GM23338 (cell line): Measurements from ENCODE around the gene PCSK5.

Experiments used
- CREB1 ChIP-seq: fragments of 250-450 bp; sonication (Bioruptor Pico); IDR thresholded peaks from 2 replicates; pipeline ENCODE4 v1.5.0; 2020; ENCODE audit warnings: low read depth, mild to moderate bottlenecking, moderate library complexity
- EZH2 ChIP-seq: fragments of 200-600 bp; sonication (generic); IDR thresholded peaks from one replicate; pipeline ENCODE4 v1.8.0; 2017; ENCODE audit warnings: antibody characterized with exemption, mild to moderate bottlenecking, low read depth; ENCODE audit not compliant: unreplicated experiment
- EZH2phosphoT487 ChIP-seq: fragments of 200-600 bp; sonication (generic); IDR thresholded peaks from one replicate; pipeline ENCODE4 v1.8.1; 2018; ENCODE audit warnings: antibody characterized with exemption; ENCODE audit not compliant: unreplicated experiment
- NANOG ChIP-seq: IDR thresholded peaks from 2 replicates; pipeline ENCODE4 v1.6.1; 2016; ENCODE audit warnings: antibody characterized with exemption, borderline replicate concordance
- POLR2AphosphoS5 ChIP-seq: IDR thresholded peaks from 2 replicates; pipeline ENCODE4 v1.6.1; 2016; ENCODE audit warnings: antibody characterized with exemption, low read depth
- REST ChIP-seq: IDR thresholded peaks from one replicate; pipeline ENCODE4 v1.6.1; 2018; ENCODE audit warnings: antibody characterized with exemption; ENCODE audit not compliant: unreplicated experiment
- STAT1 ChIP-seq: IDR thresholded peaks from one replicate; pipeline ENCODE4 v1.6.1; 2016; ENCODE audit warnings: antibody characterized with exemption; ENCODE audit not compliant: unreplicated experiment
- ZNF331 ChIP-seq: fragments of 250-450 bp; sonication (Bioruptor Pico); IDR thresholded peaks from 2 replicates; pipeline ENCODE4 v1.5.0; 2020; ENCODE audit warnings: low read depth, mild to moderate bottlenecking, moderate library complexity
- TF ChIP-seq, protein P1 (sequence below), 2 experiments: fragments of 200-600 bp in 1 of 2; sonication (generic) in 1 of 2; conservative IDR thresholded peaks; 2 replicates each; pipeline versions ENCODE4 v1.5.1 to v1.6.1; 2016 to 2017; ENCODE audit warnings: antibody characterized with exemption in 2 of 2, low read depth in 2 of 2, mild to moderate bottlenecking in 2 of 2, moderate library complexity in 1 of 2

DNA sequence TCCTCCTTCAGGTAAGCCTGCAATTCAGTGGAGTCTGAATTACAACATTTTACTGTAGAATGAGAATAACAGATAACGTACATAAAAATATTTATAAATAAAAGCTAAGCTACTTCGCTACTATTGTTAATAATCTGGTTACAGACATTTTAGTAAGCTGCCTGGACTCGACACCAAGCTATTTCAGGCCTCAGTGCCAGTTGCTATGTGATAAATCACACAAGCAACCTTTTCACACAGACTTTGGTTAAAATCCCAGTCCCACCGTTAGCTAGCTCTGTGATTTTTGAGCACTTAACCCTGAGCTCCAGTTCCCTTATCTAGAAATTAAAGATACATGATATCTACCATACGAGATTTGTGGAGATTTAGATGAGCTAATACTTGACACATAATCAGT is 403.8 kb downstream of the PCSK5 start:
- TF ChIP-seq REST (no peak), POLR2AphosphoS5 (no peak), EZH2 (no peak), EZH2phosphoT487 (no peak), CREB1 (CRISPR knock-in tag) (no peak), ZNF331 (CRISPR knock-in tag) (no peak), NANOG (no peak), STAT1 (no peak)
- TF ChIP-seq, protein P1, sequence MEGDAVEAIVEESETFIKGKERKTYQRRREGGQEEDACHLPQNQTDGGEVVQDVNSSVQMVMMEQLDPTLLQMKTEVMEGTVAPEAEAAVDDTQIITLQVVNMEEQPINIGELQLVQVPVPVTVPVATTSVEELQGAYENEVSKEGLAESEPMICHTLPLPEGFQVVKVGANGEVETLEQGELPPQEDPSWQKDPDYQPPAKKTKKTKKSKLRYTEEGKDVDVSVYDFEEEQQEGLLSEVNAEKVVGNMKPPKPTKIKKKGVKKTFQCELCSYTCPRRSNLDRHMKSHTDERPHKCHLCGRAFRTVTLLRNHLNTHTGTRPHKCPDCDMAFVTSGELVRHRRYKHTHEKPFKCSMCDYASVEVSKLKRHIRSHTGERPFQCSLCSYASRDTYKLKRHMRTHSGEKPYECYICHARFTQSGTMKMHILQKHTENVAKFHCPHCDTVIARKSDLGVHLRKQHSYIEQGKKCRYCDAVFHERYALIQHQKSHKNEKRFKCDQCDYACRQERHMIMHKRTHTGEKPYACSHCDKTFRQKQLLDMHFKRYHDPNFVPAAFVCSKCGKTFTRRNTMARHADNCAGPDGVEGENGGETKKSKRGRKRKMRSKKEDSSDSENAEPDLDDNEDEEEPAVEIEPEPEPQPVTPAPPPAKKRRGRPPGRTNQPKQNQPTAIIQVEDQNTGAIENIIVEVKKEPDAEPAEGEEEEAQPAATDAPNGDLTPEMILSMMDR (conservative IDR thresholded peaks at IDR 0.05; ENCODE audit: low read depth in 2 of 2) = no peak
